SK-MEL-5 (cell line): ENCODE data around the gene MYRIP. TPM values are rescaled to one million over a fixed set of nuclear protein-coding genes. Genes with fewer than 3 reads are reported as not detected.
"Not testable (repeated sequence)": the region's sequence is repeated elsewhere in the genome, so short reads cannot be mapped to it uniquely, and the experiment has no call there.

Experiments used
- DNase-seq: peaks from one replicate; pipeline ENCODE4 v3.0.0-alpha.2; 2016; ENCODE audit warnings: low read depth, low spot score
- in situ Hi-C: cut with HindIII; loops from 2 replicates; pipeline ENCODE4 v1.10.0; 2016; ENCODE audit warnings: low sequenced_read_pairs, high pct_unique_total_duplicates, low pct_unique_long_range_greater_than_20kb
- total RNA-seq: library from RNA; depleted of rRNA; stranded (reverse); fragments of >200 nt; shearing (Covaris generic); gene quantifications from 2 replicates; pipeline ENCODE4 v1.2.3, GENCODE V29; 2014

MYRIP gene
- total RNA-seq, 1 experiment from 2014 or later = 0.21 TPM

GRCh38 chr3:40079847-40080240, 270.4 kb downstream of the MYRIP start:
- DNase-seq = no peak

GRCh38 chr3:40083066-40083465, 273.7 kb downstream of the MYRIP start:
- in situ Hi-C loops = no loop called here
- DNase-seq = peak; percentile 47

More at GRCh38 chr3:40079847-40080240, 270.4 kb downstream of the MYRIP start:
- in situ Hi-C loops = no loop called here

- DNase-seq, in situ Hi-C loops: not testable (repeated sequence)
Measured at GRCh38 chr3:40084424-40084823, 275.0 kb downstream of the MYRIP start.

- DNase-seq = peak; percentile 96
- in situ Hi-C loops = no loop called here
Measured at GRCh38 chr3:40086890-40087883, 277.8 kb downstream of the MYRIP start.

- in situ Hi-C loops = no loop called here
- DNase-seq = no peak
Measured at GRCh38 chr3:40088527-40089170, 279.2 kb downstream of the MYRIP start.

- in situ Hi-C loops = no loop called here
- no peak for DNase-seq
Measured at GRCh38 chr3:40096661-40097111, 287.3 kb downstream of the MYRIP start.

GRCh38 chr3:40097131-40098117, 288.0 kb downstream of the MYRIP start:
- DNase-seq = no peak
- in situ Hi-C loops = no loop called here

GRCh38 chr3:40098261-40098759, 288.9 kb downstream of the MYRIP start:
- in situ Hi-C loops = no loop called here
- DNase-seq = no peak

GRCh38 chr3:40099871-40100270, 290.5 kb downstream of the MYRIP start:
- DNase-seq = no peak
- in situ Hi-C loops = no loop called here

GRCh38 chr3:40102182-40102581, 292.8 kb downstream of the MYRIP start:
- no peak for DNase-seq
- in situ Hi-C loops = no loop called here

- DNase-seq = no peak
- in situ Hi-C loops = no loop called here
Measured at GRCh38 chr3:40103829-40104228, 294.4 kb downstream of the MYRIP start.

- no peak for DNase-seq
- in situ Hi-C loops = no loop called here
Measured at GRCh38 chr3:40104441-40104840, 295.0 kb downstream of the MYRIP start.

GRCh38 chr3:40108643-40109042, 299.2 kb downstream of the MYRIP start:
- in situ Hi-C loops = no loop called here
- DNase-seq = no peak

GRCh38 chr3:40109641-40110490, 300.5 kb downstream of the MYRIP start:
- in situ Hi-C loops = no loop called here
- peak; percentile 91 for DNase-seq

GRCh38 chr3:40116478-40117177, 307.2 kb downstream of the MYRIP start:
- DNase-seq = peak; percentile 98
- in situ Hi-C loops = no loop called here

GRCh38 chr3:40118091-40118490, 308.7 kb downstream of the MYRIP start:
- in situ Hi-C loops = no loop called here
- no peak for DNase-seq
